Activated CD8-positive, alpha-beta memory T cell treated with anti-CD3 and anti-CD28 coated beads, Interleukin-2, amount 10 ng/mL, durations not matched to agents 7 days and 5 days (primary cell): ENCODE data around the gene TCERG1L. TPM values are rescaled to one million over a fixed set of nuclear protein-coding genes. Genes with fewer than 3 reads are reported as not detected.

Experiments used
- ATAC-seq: fragments of 150-1000 bp; cut with Tn5 transposase; one replicate; pipeline ENCODE4 v1.10.0; 2021; ENCODE audit warnings: moderate library complexity
- CTCF ChIA-PET: fragments of 350-600 bp; sonication (Branson Sonifier 250); formaldehyde crosslinking; loops from one replicate; lab custom pipeline; 2021; ENCODE audit warnings: antibody characterized with exemption; lab: Charles Lee
- DNase-seq: peaks from one replicate; pipeline ENCODE4 v3.0.0-alpha.2; 2020
- H3K27ac Mint-ChIP-seq: one replicate; pipeline ENCODE4 v1.8.0; 2021; ENCODE audit warnings: mild to moderate bottlenecking, mixed read lengths
- H3K27me3 Mint-ChIP-seq: one replicate; pipeline ENCODE4 v1.8.0; 2021; ENCODE audit warnings: mixed read lengths
- H3K36me3 Mint-ChIP-seq: one replicate; pipeline ENCODE4 v1.8.0; 2021; ENCODE audit warnings: mild to moderate bottlenecking, mixed read lengths
- H3K4me1 Mint-ChIP-seq: one replicate; pipeline ENCODE4 v1.8.0; 2021; ENCODE audit warnings: mixed read lengths
- H3K4me3 Mint-ChIP-seq: one replicate; pipeline ENCODE4 v1.8.0; 2021; ENCODE audit warnings: mild to moderate bottlenecking, moderate library complexity, mixed read lengths
- H3K9me3 Mint-ChIP-seq: one replicate; pipeline ENCODE4 v1.8.0; 2022; ENCODE audit warnings: low read depth, mixed read lengths
- total RNA-seq, 2 experiments: library from RNA; stranded (reverse); gene quantifications; one replicate each; pipeline ENCODE4 v1.2.3, GENCODE V29; 2021

TCERG1L gene
- total RNA-seq, 2 experiments from 2014 or later, result 0.20 to 0.49 TPM

DNA sequence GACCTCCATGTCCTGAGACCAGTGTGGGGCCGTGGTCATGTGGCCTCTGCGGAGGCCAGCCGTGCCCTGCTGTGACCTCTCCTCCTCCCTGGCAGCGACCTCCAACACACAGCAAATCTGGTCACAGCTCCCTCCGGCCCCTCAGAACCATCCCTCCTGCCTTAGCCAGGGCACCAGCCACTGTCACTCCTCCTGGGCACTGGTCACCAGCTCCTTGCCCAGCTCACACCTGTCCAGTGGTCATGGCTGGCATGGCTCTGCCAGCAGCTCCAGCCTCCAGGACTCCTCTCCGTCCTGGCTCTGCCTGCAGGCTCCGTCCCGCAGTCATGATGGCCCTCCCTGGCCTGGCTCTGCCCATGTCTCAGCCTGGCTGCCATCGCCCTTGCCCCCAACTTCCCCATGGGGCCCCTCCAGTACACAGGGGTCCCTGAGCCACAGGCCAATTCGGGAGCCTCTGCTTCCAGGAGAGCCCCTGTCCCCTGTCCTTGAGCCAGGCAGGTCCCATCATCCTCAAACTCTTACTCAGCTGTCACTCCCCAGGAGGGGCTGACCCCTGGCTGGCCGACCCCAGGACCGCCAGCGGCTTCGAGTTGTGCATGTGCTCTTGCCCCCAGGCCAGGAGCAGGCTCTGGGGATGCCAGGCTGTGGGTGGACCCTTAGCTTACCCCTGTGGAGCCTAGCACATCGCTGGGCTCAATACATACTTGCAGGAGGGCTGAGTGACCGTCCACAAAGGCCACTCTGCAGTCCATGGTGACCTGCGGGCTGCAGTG lies 92.5 kb downstream of the TCERG1L start:
- CTCF ChIA-PET, result no interaction called here
- DNase-seq (no peak), ATAC-seq (no peak)
- Mint-ChIP-seq H3K4me1 (no peaks in the 10 kb centered on the region), H3K4me3 (no peak overlapping the region), H3K36me3 (no peaks in the 10 kb centered on the region), H3K27ac (no peak overlapping the region), H3K9me3 (no peaks in the 10 kb centered on the region), H3K27me3 (no peaks in the 10 kb centered on the region)

DNA sequence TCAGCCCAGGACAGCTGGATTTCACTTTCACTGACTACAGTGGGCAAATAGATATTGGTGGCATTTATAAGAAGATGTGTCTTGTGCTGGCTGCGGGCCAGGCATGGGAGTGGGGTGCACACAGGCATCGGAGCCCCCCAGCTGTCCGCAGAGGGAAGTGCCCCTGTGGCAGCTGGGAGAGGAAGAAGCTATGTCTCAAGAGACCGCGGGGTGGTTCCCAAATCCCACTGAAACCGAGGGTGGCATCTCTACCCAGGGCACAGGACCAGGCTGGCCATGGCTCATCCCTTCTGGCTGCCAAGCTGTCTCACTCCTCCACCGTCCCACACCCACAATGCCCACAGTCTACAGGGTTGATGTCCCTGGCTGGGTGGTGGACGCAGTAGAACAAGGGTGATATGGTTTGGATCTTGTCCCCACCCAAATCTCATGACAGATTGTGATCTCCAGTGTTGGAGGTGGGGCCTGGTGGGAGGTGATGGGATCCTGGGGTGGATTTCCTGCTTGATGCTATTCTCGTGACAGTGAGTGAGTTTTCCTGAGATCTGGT lies 94.8 kb downstream of the TCERG1L start:
- ATAC-seq (no peak), DNase-seq (no peak)
- Mint-ChIP-seq H3K36me3 (no peaks in the 10 kb centered on the region), H3K27ac (no peak overlapping the region), H3K9me3 (no peaks in the 10 kb centered on the region), H3K4me3 (no peak overlapping the region), H3K27me3 (no peaks in the 10 kb centered on the region), H3K4me1 (no peaks in the 10 kb centered on the region)
- CTCF ChIA-PET, result no interaction called here

- Mint-ChIP-seq H3K27me3 (no peaks in the 10 kb centered on the region), H3K4me1 (no peaks in the 10 kb centered on the region), H3K27ac (no peak overlapping the region), H3K9me3 (no peaks in the 10 kb centered on the region), H3K36me3 (no peaks in the 10 kb centered on the region), H3K4me3 (no peak overlapping the region)
- DNase-seq, result no peak
- CTCF ChIA-PET, result no interaction called here
- no peak for ATAC-seq
Observed at GRCh38 chr10:131215776-131216175, 95.7 kb downstream of the TCERG1L start.

DNA sequence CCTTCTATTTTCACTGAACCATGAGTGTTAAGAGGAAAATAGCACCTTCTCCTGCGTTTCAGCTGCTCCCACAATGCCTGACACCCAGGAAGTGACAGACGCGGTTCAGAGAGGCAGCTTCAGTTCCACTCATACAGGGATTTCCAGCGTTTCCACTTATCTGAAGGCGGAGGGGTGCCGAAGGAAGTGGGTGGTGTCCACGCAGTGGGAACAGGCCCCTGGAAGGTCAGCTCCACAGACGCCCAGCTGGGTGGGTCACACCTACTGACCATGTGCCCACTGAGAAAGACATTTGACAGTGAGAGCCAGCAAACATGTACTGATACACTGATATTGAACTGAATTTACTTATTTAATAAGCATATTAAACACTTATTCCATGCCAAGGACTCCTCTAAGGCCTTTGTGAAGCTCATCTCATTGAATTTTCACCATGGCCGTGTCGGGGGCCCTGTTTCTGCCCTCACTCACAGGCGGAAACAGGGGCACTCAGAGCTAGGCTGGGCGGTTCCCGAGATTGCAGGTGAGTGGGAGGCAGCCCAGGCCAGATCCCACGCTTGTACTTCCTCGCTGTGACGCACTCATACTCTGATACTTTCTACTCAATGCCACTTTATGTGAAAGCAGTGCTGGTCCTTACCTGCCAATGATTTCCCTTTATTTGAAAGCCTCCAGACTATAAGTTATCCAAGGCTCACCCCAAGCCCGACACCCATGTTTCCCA lies 96.8 kb downstream of the TCERG1L start:
- ATAC-seq (no peak), DNase-seq (no peak)
- Mint-ChIP-seq H3K4me1 (no peaks in the 10 kb centered on the region), H3K9me3 (no peaks in the 10 kb centered on the region), H3K36me3 (no peaks in the 10 kb centered on the region), H3K27ac (no peak overlapping the region), H3K4me3 (no peak overlapping the region), H3K27me3 (no peaks in the 10 kb centered on the region)
- CTCF ChIA-PET, result no interaction called here

- Mint-ChIP-seq H3K27me3 (no peaks in the 10 kb centered on the region), H3K9me3 (no peaks in the 10 kb centered on the region)
- CTCF ChIA-PET, result no interaction called here
Observed at GRCh38 chr10:131213741-131214505, 97.6 kb downstream of the TCERG1L start.

GRCh38 chr10:131212763-131213325 lies 98.7 kb downstream of the TCERG1L start:
- Mint-ChIP-seq H3K27me3 (no peaks in the 10 kb centered on the region), H3K27ac (no peak overlapping the region), H3K4me3 (no peak overlapping the region), H3K9me3 (no peaks in the 10 kb centered on the region), H3K36me3 (no peaks in the 10 kb centered on the region), H3K4me1 (no peaks in the 10 kb centered on the region)
- CTCF ChIA-PET, result no interaction called here
- DNase-seq, result no peak
- ATAC-seq, result no peak

More at GRCh38 chr10:131213741-131214505, 97.6 kb downstream of the TCERG1L start:
- H3K4me1 Mint-ChIP-seq, result no peaks in the 10 kb centered on the region
- no peak overlapping the region for H3K4me3 Mint-ChIP-seq
- ATAC-seq (no peak), DNase-seq (no peak)
- no peaks in the 10 kb centered on the region for H3K36me3 Mint-ChIP-seq
- no peak overlapping the region for H3K27ac Mint-ChIP-seq

DNA sequence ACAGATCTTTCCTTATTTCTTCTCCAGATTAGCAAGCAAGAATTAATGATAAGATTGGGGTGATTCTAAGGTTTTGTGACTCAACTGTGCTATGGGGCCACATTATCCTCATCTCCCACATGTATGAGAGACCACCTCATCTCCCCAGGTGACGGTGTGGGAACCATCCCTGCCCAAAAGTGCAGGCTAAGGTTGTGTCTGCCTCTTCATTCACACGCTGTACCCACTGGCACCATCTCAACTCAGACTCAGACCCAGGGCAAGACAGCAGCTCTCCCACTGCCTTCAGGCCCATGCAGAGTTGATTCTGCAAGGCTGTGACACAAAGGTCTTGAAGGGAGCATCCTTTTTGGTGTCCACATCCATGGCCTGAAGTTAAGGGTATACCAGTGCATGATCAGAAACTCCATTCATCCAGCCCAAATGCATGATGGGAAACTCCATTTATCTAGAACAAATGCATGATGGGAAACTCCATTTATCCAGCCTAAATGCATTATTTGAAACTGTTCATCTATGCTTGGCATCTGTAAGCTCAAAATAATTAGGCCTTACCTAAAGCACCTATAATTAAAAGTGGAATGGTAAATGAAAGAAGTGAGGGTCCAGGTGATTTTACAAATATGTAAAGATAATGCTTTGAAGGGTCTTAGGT lies 99.4 kb downstream of the TCERG1L start:
- Mint-ChIP-seq H3K27me3 (no peaks in the 10 kb centered on the region), H3K4me3 (no peak overlapping the region), H3K36me3 (no peaks in the 10 kb centered on the region), H3K4me1 (no peaks in the 10 kb centered on the region), H3K9me3 (no peaks in the 10 kb centered on the region), H3K27ac (no peak overlapping the region)
- no peak for ATAC-seq
- DNase-seq, result no peak
- CTCF ChIA-PET, result no interaction called here

- H3K27ac Mint-ChIP-seq, result no peak overlapping the region
- no peaks in the 10 kb centered on the region for H3K36me3 Mint-ChIP-seq
- H3K27me3 Mint-ChIP-seq, result no peaks in the 10 kb centered on the region
- H3K4me1 Mint-ChIP-seq, result no peaks in the 10 kb centered on the region
- no peaks in the 10 kb centered on the region for H3K9me3 Mint-ChIP-seq
- H3K4me3 Mint-ChIP-seq, result no peak overlapping the region
- ATAC-seq, result no peak
- CTCF ChIA-PET, result no interaction called here
- DNase-seq, result no peak
Observed at GRCh38 chr10:131211559-131211958, 100.0 kb downstream of the TCERG1L start.

DNA sequence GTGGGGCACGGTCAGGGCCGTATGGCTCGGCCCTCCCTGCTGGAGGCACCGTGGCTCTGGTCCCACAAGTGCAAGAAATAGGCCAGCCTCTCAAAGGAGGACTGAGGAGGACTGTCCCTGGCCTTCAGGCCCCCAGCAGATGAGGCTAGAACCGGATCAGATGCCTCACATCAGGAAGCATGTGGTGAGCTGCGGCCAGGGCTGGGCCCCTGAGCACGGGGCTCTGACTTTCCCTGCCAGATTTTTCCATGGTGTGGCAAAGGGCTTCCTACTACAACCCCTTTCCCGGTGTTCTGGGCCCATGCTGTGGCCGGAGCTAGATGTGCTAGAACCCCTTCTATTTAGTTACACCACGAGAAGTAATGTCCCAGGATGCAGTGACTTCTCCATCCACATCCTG lies 100.4 kb downstream of the TCERG1L start:
- H3K36me3 Mint-ChIP-seq, result no peaks in the 10 kb centered on the region
- no peak overlapping the region for H3K27ac Mint-ChIP-seq
- no peak overlapping the region for H3K4me3 Mint-ChIP-seq
- DNase-seq, result no peak
- H3K9me3 Mint-ChIP-seq, result no peaks in the 10 kb centered on the region
- ATAC-seq, result no peak
- no peaks in the 10 kb centered on the region for H3K4me1 Mint-ChIP-seq
- CTCF ChIA-PET, result no interaction called here
- no peaks in the 10 kb centered on the region for H3K27me3 Mint-ChIP-seq

- Mint-ChIP-seq H3K27me3 (no peaks in the 10 kb centered on the region), H3K4me3 (no peak overlapping the region), H3K9me3 (no peaks in the 10 kb centered on the region), H3K36me3 (no peaks in the 10 kb centered on the region), H3K27ac (no peak overlapping the region), H3K4me1 (no peaks in the 10 kb centered on the region)
- DNase-seq, result no peak
- CTCF ChIA-PET, result no interaction called here
- ATAC-seq, result no peak
Observed at GRCh38 chr10:131210181-131210580, 101.3 kb downstream of the TCERG1L start.

- ATAC-seq, result no peak
- DNase-seq, result no peak
- H3K4me3 Mint-ChIP-seq, result no peak overlapping the region
- no peaks in the 10 kb centered on the region for H3K27me3 Mint-ChIP-seq
- no peaks in the 10 kb centered on the region for H3K9me3 Mint-ChIP-seq
- H3K27ac Mint-ChIP-seq, result no peak overlapping the region
- CTCF ChIA-PET, result no interaction called here
- H3K4me1 Mint-ChIP-seq, result no peaks in the 10 kb centered on the region
- H3K36me3 Mint-ChIP-seq, result no peaks in the 10 kb centered on the region
Observed at GRCh38 chr10:131207584-131208532, 103.7 kb downstream of the TCERG1L start.

GRCh38 chr10:131207176-131207575 lies 104.3 kb downstream of the TCERG1L start:
- Mint-ChIP-seq H3K9me3 (no peaks in the 10 kb centered on the region), H3K36me3 (no peaks in the 10 kb centered on the region), H3K4me1 (no peaks in the 10 kb centered on the region), H3K4me3 (no peak overlapping the region), H3K27me3 (no peaks in the 10 kb centered on the region), H3K27ac (no peak overlapping the region)
- no peak for ATAC-seq
- DNase-seq, result no peak
- CTCF ChIA-PET, result no interaction called here
